Stimulated activated memory B cell treated with anti-CD40 and anti-IgM and Interleukin-4, amounts not matched to agents 10 μg/mL and 1 μg/mL and 100 μg/mL, for 72 hours (primary cell): ENCODE data around the gene B3GALT6.

Source experiments
- ATAC-seq: fragments of 150-1000 bp; cut with Tn5 transposase; 2 replicates; pipeline ENCODE4 v1.10.0; 2021
- H3K27ac Mint-ChIP-seq: one replicate; pipeline ENCODE4 v1.8.0; 2022; ENCODE audit warnings: mild to moderate bottlenecking, mixed read lengths
- H3K27me3 Mint-ChIP-seq: one replicate; pipeline ENCODE4 v1.8.0; 2022; ENCODE audit warnings: mixed read lengths
- H3K36me3 Mint-ChIP-seq: one replicate; pipeline ENCODE4 v1.8.0; 2022; ENCODE audit warnings: mixed read lengths
- H3K4me1 Mint-ChIP-seq: one replicate; pipeline ENCODE4 v1.8.0; 2022; ENCODE audit warnings: mixed read lengths
- H3K4me3 Mint-ChIP-seq: one replicate; pipeline ENCODE4 v1.8.0; 2022; ENCODE audit warnings: mild to moderate bottlenecking, moderate library complexity, mixed read lengths
- H3K9me3 Mint-ChIP-seq: one replicate; pipeline ENCODE4 v1.8.0; 2022; ENCODE audit warnings: mixed read lengths

B3GALT6 gene

GRCh38 chr1:1253314-1253713, 21.3 kb downstream of the B3GALT6 start:
- Mint-ChIP-seq H3K27ac (peak overlapping the region; percentile 46), H3K27me3 (no peaks in the 10 kb centered on the region), H3K4me1 (peaks cover 38% of the 10 kb centered on the region), H3K36me3 (peaks cover 53% of the 10 kb centered on the region), H3K4me3 (no peak overlapping the region), H3K9me3 (no peaks in the 10 kb centered on the region)
- no peak for ATAC-seq

- Mint-ChIP-seq H3K4me3 (no peak overlapping the region), H3K9me3 (no peaks in the 10 kb centered on the region), H3K27ac (no peak overlapping the region)
Observed at GRCh38 chr1:1253972-1254666, 22.1 kb downstream of the B3GALT6 start.

GRCh38 chr1:1254667-1254998, 22.6 kb downstream of the B3GALT6 start:
- Mint-ChIP-seq H3K4me1 (peaks cover 42% of the 10 kb centered on the region), H3K27me3 (no peaks in the 10 kb centered on the region), H3K27ac (no peak overlapping the region), H3K36me3 (peaks cover 62% of the 10 kb centered on the region), H3K9me3 (no peaks in the 10 kb centered on the region), H3K4me3 (no peak overlapping the region)
- no peak for ATAC-seq

More at GRCh38 chr1:1253972-1254666, 22.1 kb downstream of the B3GALT6 start:
- no peak for ATAC-seq
- Mint-ChIP-seq H3K4me1 (peaks cover 43% of the 10 kb centered on the region), H3K27me3 (no peaks in the 10 kb centered on the region), H3K36me3 (peaks cover 57% of the 10 kb centered on the region)

GRCh38 chr1:1255078-1255477, 23.0 kb downstream of the B3GALT6 start:
- Mint-ChIP-seq H3K27me3 (no peaks in the 10 kb centered on the region), H3K4me3 (no peak overlapping the region), H3K4me1 (peaks cover 42% of the 10 kb centered on the region), H3K27ac (no peak overlapping the region), H3K9me3 (no peaks in the 10 kb centered on the region), H3K36me3 (peaks cover 67% of the 10 kb centered on the region)
- ATAC-seq: no peak

GRCh38 chr1:1255611-1256010, 23.6 kb downstream of the B3GALT6 start:
- Mint-ChIP-seq H3K27ac (no peak overlapping the region), H3K27me3 (no peaks in the 10 kb centered on the region), H3K36me3 (peaks cover 71% of the 10 kb centered on the region), H3K4me1 (peaks cover 43% of the 10 kb centered on the region), H3K4me3 (no peak overlapping the region), H3K9me3 (no peaks in the 10 kb centered on the region)
- ATAC-seq: no peak

GRCh38 chr1:1256956-1257871, 25.2 kb downstream of the B3GALT6 start:
- ATAC-seq: no peak
- no peaks in the 10 kb centered on the region for H3K9me3 Mint-ChIP-seq
- H3K27ac Mint-ChIP-seq: no peak overlapping the region

GRCh38 chr1:1259119-1259488, 27.1 kb downstream of the B3GALT6 start:
- no peak for ATAC-seq

More at GRCh38 chr1:1256956-1257871, 25.2 kb downstream of the B3GALT6 start:
- H3K4me3 Mint-ChIP-seq: no peak overlapping the region
- H3K36me3 Mint-ChIP-seq: peaks cover 78% of the 10 kb centered on the region
- H3K4me1 Mint-ChIP-seq: peaks cover 43% of the 10 kb centered on the region
- H3K27me3 Mint-ChIP-seq: no peaks in the 10 kb centered on the region

GRCh38 chr1:1259540-1259939, 27.5 kb downstream of the B3GALT6 start:
- no peak for ATAC-seq
- H3K9me3 Mint-ChIP-seq: no peaks in the 10 kb centered on the region
- peaks cover 66% of the 10 kb centered on the region for H3K36me3 Mint-ChIP-seq
- H3K27ac Mint-ChIP-seq: peak overlapping the region; percentile 71
- H3K4me3 Mint-ChIP-seq: no peak overlapping the region
- H3K4me1 Mint-ChIP-seq: peaks cover 33% of the 10 kb centered on the region
- no peaks in the 10 kb centered on the region for H3K27me3 Mint-ChIP-seq

More at GRCh38 chr1:1259119-1259488, 27.1 kb downstream of the B3GALT6 start:
- H3K9me3 Mint-ChIP-seq: no peaks in the 10 kb centered on the region
- H3K27ac Mint-ChIP-seq: no peak overlapping the region
- H3K36me3 Mint-ChIP-seq: peaks cover 68% of the 10 kb centered on the region
- H3K4me3 Mint-ChIP-seq: no peak overlapping the region
- no peaks in the 10 kb centered on the region for H3K27me3 Mint-ChIP-seq
- peaks cover 33% of the 10 kb centered on the region for H3K4me1 Mint-ChIP-seq

- Mint-ChIP-seq H3K27me3 (no peaks in the 10 kb centered on the region), H3K36me3 (peaks cover 61% of the 10 kb centered on the region), H3K9me3 (no peaks in the 10 kb centered on the region), H3K4me3 (no peak overlapping the region), H3K4me1 (peaks cover 33% of the 10 kb centered on the region), H3K27ac (peak overlapping the region; percentile 71)
- ATAC-seq: no peak
Observed at GRCh38 chr1:1259951-1260600, 28.0 kb downstream of the B3GALT6 start.

GRCh38 chr1:1260843-1261560, 29.0 kb downstream of the B3GALT6 start:
- Mint-ChIP-seq H3K4me3 (no peak overlapping the region), H3K27me3 (no peaks in the 10 kb centered on the region), H3K9me3 (no peaks in the 10 kb centered on the region), H3K4me1 (peaks cover 33% of the 10 kb centered on the region), H3K36me3 (peaks cover 61% of the 10 kb centered on the region), H3K27ac (peak overlapping the region; percentile 71)
- no peak for ATAC-seq

- no peaks in the 10 kb centered on the region for H3K9me3 Mint-ChIP-seq
- H3K4me1 Mint-ChIP-seq: peaks cover 33% of the 10 kb centered on the region
- H3K27ac Mint-ChIP-seq: no peak overlapping the region
- no peak for ATAC-seq
- H3K4me3 Mint-ChIP-seq: no peak overlapping the region
- H3K27me3 Mint-ChIP-seq: no peaks in the 10 kb centered on the region
- peaks cover 59% of the 10 kb centered on the region for H3K36me3 Mint-ChIP-seq
Observed at GRCh38 chr1:1262071-1262470, 30.0 kb downstream of the B3GALT6 start.

- peaks cover 29% of the 10 kb centered on the region for H3K4me1 Mint-ChIP-seq
- no peak overlapping the region for H3K27ac Mint-ChIP-seq
- peaks cover 55% of the 10 kb centered on the region for H3K36me3 Mint-ChIP-seq
Observed at GRCh38 chr1:1262758-1263157, 30.7 kb downstream of the B3GALT6 start.

GRCh38 chr1:1264026-1264425, 32.0 kb downstream of the B3GALT6 start:
- H3K4me3 Mint-ChIP-seq: no peak overlapping the region
- H3K4me1 Mint-ChIP-seq: peaks cover 28% of the 10 kb centered on the region
- H3K27ac Mint-ChIP-seq: no peak overlapping the region
- no peaks in the 10 kb centered on the region for H3K9me3 Mint-ChIP-seq
- peaks cover 51% of the 10 kb centered on the region for H3K36me3 Mint-ChIP-seq
- no peaks in the 10 kb centered on the region for H3K27me3 Mint-ChIP-seq
- ATAC-seq: no peak

More at GRCh38 chr1:1262758-1263157, 30.7 kb downstream of the B3GALT6 start:
- no peak overlapping the region for H3K4me3 Mint-ChIP-seq
- no peak for ATAC-seq
- no peaks in the 10 kb centered on the region for H3K27me3 Mint-ChIP-seq
- no peaks in the 10 kb centered on the region for H3K9me3 Mint-ChIP-seq

- no peak for ATAC-seq
- H3K9me3 Mint-ChIP-seq: no peaks in the 10 kb centered on the region
- H3K4me1 Mint-ChIP-seq: peaks cover 27% of the 10 kb centered on the region
- H3K27me3 Mint-ChIP-seq: no peaks in the 10 kb centered on the region
- no peak overlapping the region for H3K4me3 Mint-ChIP-seq
- H3K27ac Mint-ChIP-seq: no peak overlapping the region
- peaks cover 44% of the 10 kb centered on the region for H3K36me3 Mint-ChIP-seq
Observed at GRCh38 chr1:1264868-1265272, 32.8 kb downstream of the B3GALT6 start.
